KBM-7 (cell line): ENCODE results near the gene NPW.

Source experiments
- DNase-seq: peaks from one replicate; pipeline ENCODE4 v3.0.0-alpha.2; 2015
- in situ Hi-C: fragments of 300-500 bp; cut with MboI; formaldehyde crosslinking; loops from 2 replicates; pipeline ENCODE4 v1.14.3; 2020; ENCODE audit warnings: low sequenced_read_pairs, low pct_unique_long_range_greater_than_20kb, mixed read lengths

NPW gene

GRCh38 chr16:2062801-2063200 is 43.2 kb downstream of the NPW start:
- in situ Hi-C loops: no loop called here

GRCh38 chr16:2063861-2064260 is 44.3 kb downstream of the NPW start:
- no peak for DNase-seq
- in situ Hi-C loops: no loop called here

More at GRCh38 chr16:2062801-2063200, 43.2 kb downstream of the NPW start:
- DNase-seq: no peak

GRCh38 chr16:2064368-2064945 is 44.9 kb downstream of the NPW start:
- DNase-seq: no peak
- in situ Hi-C loops: no loop called here

GRCh38 chr16:2066139-2066538 is 46.6 kb downstream of the NPW start:
- in situ Hi-C loops: no loop called here

More at GRCh38 chr16:2066139-2066538, 46.6 kb downstream of the NPW start:
- DNase-seq: no peak
